RWPE2 (cell line): ENCODE measurements around the gene KCNF1.

Source experiments
- ATAC-seq: fragments of 200-7000 bp; cut with Tn5 transposase; 3 replicates; pipeline ENCODE4 v1.9.1; 2021; ENCODE audit warnings: low read depth
- DNase-seq: peaks from one replicate; pipeline ENCODE4 v3.0.0-alpha.2; 2020; ENCODE audit warnings: low spot score
- H3K27ac ChIP-seq: fragments of 450-650 bp; 2 replicates; pipeline ENCODE4 v1.5.1; 2017; ENCODE audit warnings: mild to moderate bottlenecking; ENCODE audit not compliant: poor library complexity, severe bottlenecking
- H3K27me3 ChIP-seq: fragments of 250-450 bp; sonication (Bioruptor Pico); 2 replicates; pipeline ENCODE4 v1.5.1; 2021; ENCODE audit warnings: mild to moderate bottlenecking, moderate library complexity; ENCODE audit not compliant: insufficient read depth, poor library complexity, severe bottlenecking
- H3K36me3 ChIP-seq: fragments of 250-450 bp; sonication (Bioruptor Pico); 2 replicates; pipeline ENCODE4 v1.5.1; 2020; ENCODE audit warnings: low read depth, mild to moderate bottlenecking, moderate library complexity
- H3K4me1 ChIP-seq: fragments of 250-450 bp; sonication (Bioruptor Pico); 2 replicates; pipeline ENCODE4 v1.5.1; 2021; ENCODE audit warnings: mild to moderate bottlenecking, moderate library complexity; ENCODE audit not compliant: insufficient read depth, poor library complexity, severe bottlenecking
- H3K4me3 ChIP-seq: fragments of 250-450 bp; sonication (Bioruptor Pico); 2 replicates; pipeline ENCODE4 v1.5.1; 2021; ENCODE audit warnings: mild to moderate bottlenecking, moderate library complexity; ENCODE audit not compliant: severe bottlenecking
- H3K9me3 ChIP-seq: fragments of 250-450 bp; sonication (Bioruptor Pico); 2 replicates; pipeline ENCODE4 v1.5.1; 2021; ENCODE audit warnings: mild to moderate bottlenecking, moderate library complexity; ENCODE audit not compliant: severe bottlenecking
- TF ChIP-seq, protein P1 (sequence below): fragments of 450-650 bp; IDR thresholded peaks from one replicate; pipeline ENCODE4 v1.5.1; 2017; ENCODE audit warnings: mild to moderate bottlenecking, moderate library complexity; ENCODE audit not compliant: poor library complexity, severe bottlenecking

The KCNF1 gene

DNA sequence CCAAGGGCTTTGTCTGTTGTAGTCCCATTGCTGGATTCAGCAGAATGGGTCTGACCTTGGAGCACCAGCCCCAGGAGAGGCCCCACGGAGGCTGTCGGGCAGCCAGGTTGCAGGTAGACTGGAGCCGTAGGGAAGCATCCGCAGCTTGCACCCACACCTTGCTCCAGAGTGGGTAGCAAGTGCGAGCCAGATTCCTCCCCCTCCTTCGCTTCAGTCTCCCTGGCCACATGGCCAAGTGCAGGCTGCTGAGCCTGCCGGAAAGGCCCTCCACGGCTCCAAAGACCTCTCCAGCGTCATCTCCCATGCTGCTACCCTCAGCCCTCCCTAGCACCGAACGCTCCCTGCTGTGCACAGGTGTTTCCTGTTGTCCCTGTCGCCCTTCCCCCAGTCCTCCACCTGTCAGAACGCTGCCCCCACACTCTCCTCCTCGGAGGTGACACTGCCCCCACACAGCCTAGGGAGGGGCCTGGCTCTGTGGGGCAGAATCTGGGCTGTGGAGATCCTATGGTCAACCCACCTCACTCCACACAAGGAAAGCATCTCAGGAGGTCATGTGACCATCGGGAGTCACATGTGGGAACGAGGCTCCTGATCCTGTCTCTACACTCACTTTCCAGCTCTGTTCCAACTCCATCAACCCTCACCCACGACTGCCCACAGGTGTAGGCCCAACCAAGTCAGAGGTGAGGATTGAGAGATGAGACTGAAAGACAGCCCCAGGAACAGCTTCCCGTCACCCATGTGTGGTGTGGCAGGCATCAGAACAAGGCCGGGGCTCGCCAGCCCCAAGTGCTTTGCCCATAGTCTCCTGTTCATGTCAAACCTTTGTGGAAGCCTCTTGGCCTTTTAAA is 8.3 kb downstream of the KCNF1 start:
- no peak overlapping the region for H3K27ac ChIP-seq
- TF ChIP-seq, protein P1, sequence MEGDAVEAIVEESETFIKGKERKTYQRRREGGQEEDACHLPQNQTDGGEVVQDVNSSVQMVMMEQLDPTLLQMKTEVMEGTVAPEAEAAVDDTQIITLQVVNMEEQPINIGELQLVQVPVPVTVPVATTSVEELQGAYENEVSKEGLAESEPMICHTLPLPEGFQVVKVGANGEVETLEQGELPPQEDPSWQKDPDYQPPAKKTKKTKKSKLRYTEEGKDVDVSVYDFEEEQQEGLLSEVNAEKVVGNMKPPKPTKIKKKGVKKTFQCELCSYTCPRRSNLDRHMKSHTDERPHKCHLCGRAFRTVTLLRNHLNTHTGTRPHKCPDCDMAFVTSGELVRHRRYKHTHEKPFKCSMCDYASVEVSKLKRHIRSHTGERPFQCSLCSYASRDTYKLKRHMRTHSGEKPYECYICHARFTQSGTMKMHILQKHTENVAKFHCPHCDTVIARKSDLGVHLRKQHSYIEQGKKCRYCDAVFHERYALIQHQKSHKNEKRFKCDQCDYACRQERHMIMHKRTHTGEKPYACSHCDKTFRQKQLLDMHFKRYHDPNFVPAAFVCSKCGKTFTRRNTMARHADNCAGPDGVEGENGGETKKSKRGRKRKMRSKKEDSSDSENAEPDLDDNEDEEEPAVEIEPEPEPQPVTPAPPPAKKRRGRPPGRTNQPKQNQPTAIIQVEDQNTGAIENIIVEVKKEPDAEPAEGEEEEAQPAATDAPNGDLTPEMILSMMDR, result no peak
- H3K27me3 ChIP-seq, result no peaks in the 10 kb centered on the region
- ATAC-seq (no peak), DNase-seq (no peak)
- H3K36me3 ChIP-seq, result no peaks in the 10 kb centered on the region
- H3K9me3 ChIP-seq, result no peaks in the 10 kb centered on the region
- H3K4me1 ChIP-seq, result no peaks in the 10 kb centered on the region
- no peak overlapping the region for H3K4me3 ChIP-seq

DNA sequence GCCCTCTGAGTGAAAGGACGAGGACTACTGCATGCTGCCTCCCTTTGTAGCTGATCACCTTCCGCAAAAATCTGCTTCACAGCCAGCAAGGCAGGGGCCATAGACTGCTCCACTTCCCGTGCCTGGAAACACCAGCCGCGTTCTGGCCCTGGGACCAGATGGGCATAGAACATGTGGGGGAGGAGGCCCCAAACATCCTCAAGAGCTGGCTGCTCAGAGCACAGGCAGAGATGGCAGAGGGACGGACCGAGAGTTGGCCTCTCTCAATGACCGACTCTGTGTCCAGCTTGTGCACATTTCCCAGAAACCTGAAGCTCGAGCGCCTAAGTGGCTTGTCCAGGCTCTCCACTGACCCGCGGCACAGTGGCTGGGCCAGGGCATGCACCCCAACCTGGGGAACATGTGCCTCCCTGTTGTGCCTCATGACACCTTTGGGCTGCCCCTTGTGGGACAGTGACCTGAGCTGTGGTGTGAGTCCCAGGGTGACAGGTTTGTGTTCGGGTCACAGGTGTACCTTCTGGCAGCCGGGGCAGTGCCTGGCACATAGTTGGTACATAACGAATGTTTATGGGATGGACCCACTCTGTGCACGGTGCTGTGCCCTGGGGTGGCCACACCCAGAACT is 9.1 kb downstream of the KCNF1 start:
- H3K27me3 ChIP-seq, result no peaks in the 10 kb centered on the region
- no peaks in the 10 kb centered on the region for H3K4me1 ChIP-seq
- H3K27ac ChIP-seq, result no peak overlapping the region
- TF ChIP-seq, protein P1, result no peak
- H3K9me3 ChIP-seq, result no peaks in the 10 kb centered on the region
- H3K36me3 ChIP-seq, result no peaks in the 10 kb centered on the region
- no peak for ATAC-seq
- no peak for DNase-seq
- no peak overlapping the region for H3K4me3 ChIP-seq

DNA sequence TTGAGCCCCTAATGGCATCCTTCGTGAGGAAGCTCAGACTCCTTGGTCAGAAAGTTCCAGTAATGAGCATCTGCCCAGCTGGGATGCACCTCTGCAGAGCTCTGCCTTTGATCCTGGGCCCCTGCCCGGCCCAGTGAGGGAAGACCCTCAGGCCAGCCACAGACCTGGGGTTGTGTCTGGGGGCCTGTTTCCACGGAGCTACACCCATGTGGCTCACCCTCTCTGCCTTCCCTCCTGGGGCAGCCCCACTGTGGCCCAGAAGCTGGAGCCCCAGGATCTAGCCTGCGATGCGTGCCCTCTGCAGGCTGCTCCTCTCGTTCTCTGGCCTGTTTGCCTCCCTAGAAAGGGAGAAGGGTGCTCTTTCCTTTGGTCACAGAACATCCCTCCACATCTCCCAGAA is 9.8 kb downstream of the KCNF1 start:
- DNase-seq (no peak), ATAC-seq (no peak)
- no peak overlapping the region for H3K4me3 ChIP-seq
- TF ChIP-seq, protein P1, result no peak
- no peaks in the 10 kb centered on the region for H3K9me3 ChIP-seq
- no peak overlapping the region for H3K27ac ChIP-seq
- H3K27me3 ChIP-seq, result no peaks in the 10 kb centered on the region
- H3K36me3 ChIP-seq, result no peaks in the 10 kb centered on the region
- H3K4me1 ChIP-seq, result no peaks in the 10 kb centered on the region

DNA sequence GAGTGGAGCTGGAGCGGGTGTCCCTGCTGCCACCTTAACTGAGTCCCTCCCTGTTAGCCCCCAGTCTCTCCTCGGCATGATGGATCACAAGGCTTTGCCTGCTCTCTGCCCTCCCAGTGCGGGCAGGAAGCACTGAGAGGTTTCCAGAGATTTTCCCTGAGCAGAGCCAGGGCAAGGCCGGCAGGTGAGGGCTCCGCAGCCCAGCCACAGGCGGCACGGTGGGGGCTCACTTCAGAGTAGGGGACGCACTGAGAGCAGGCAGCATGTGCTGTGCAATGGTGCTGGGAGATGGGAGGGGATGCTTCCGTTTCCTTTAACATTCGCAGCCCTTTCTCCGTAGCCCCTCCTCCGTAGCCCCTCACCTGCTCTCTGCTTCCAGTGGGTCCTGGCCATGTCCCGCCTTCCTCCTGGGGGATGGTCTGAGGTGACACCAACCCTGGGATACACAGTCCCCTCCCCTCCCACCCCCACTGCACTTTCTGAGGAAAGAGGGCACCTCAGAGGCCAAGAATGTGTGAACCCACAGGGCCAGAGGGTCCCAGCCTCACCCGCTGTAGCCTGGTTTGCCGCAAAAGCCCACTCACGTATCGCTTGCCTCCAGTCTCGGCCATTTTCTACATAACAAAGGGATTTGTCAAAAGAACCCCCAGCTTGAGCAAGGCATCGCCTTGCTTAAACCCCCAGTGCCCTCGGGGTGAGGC is 10.7 kb downstream of the KCNF1 start:
- TF ChIP-seq, protein P1, result no peak
- Histone ChIP-seq H3K27ac (no peak overlapping the region), H3K9me3 (no peaks in the 10 kb centered on the region), H3K4me3 (no peak overlapping the region), H3K4me1 (no peaks in the 10 kb centered on the region), H3K36me3 (no peaks in the 10 kb centered on the region), H3K27me3 (no peaks in the 10 kb centered on the region)
- DNase-seq (no peak), ATAC-seq (no peak)
